Stimulated activated CD8-positive, alpha-beta memory T cell treated with anti-CD3 and anti-CD28 coated beads, Interleukin-15, amount 100 ng/mL, for 1 hour (primary cell): ENCODE results near the gene NOPCHAP1.

Experiments used
- DNase-seq: peaks from one replicate; pipeline ENCODE4 v3.0.0-alpha.2; 2020; ENCODE audit warnings: low read depth

NOPCHAP1 gene

GRCh38 chr12:105020241-105020962, 34.3 kb downstream of the NOPCHAP1 start:
- no peak for DNase-seq

- DNase-seq, result no peak
Observed at GRCh38 chr12:105024928-105025327, 38.8 kb downstream of the NOPCHAP1 start.

- no peak for DNase-seq
Observed at GRCh38 chr12:105025890-105026289, 39.8 kb downstream of the NOPCHAP1 start.

- no peak for DNase-seq
Observed at GRCh38 chr12:105026411-105026810, 40.3 kb downstream of the NOPCHAP1 start.

- DNase-seq, result no peak
Observed at GRCh38 chr12:105030820-105031807, 45.0 kb downstream of the NOPCHAP1 start.

GRCh38 chr12:105032703-105033357, 46.7 kb downstream of the NOPCHAP1 start:
- DNase-seq, result no peak

- no peak for DNase-seq
Observed at GRCh38 chr12:105033851-105034250, 47.7 kb downstream of the NOPCHAP1 start.
